ENCODE measurements around the gene FLRT3. TPM values are rescaled to one million over a fixed set of nuclear protein-coding genes. Genes with fewer than 3 reads are reported as not detected.

The FLRT3 gene
- total RNA-seq, 1 donor from 2014 or later: 3.3 TPM

- peak; percentile 78 for DNase-seq (ENCODE audit: low read depth)
- H3K4me3 ChIP-seq (ENCODE audit: low read depth, low read length): no peak overlapping the region
- H3K27me3 ChIP-seq (ENCODE audit: control insufficient read depth, insufficient read depth, low read length): no peaks in the 10 kb centered on the region
- no peak for TF ChIP-seq CTCF (IDR thresholded peaks at IDR 0.05; ENCODE audit: insufficient read depth, low read length, poor library complexity, severe bottlenecking)
- H3K36me3 ChIP-seq (ENCODE audit: control insufficient read depth, insufficient read depth, low read length): no peaks in the 10 kb centered on the region
Observed at GRCh38 chr20:14288341-14289330, 48.8 kb downstream of the FLRT3 start.

- no peak for DNase-seq (ENCODE audit: low read depth)
- Histone ChIP-seq H3K4me3 (ENCODE audit: low read depth, low read length) (no peak overlapping the region), H3K27me3 (ENCODE audit: control insufficient read depth, insufficient read depth, low read length) (no peaks in the 10 kb centered on the region), H3K36me3 (ENCODE audit: control insufficient read depth, insufficient read depth, low read length) (no peaks in the 10 kb centered on the region)
- TF ChIP-seq CTCF (IDR thresholded peaks at IDR 0.05; ENCODE audit: insufficient read depth, low read length, poor library complexity, severe bottlenecking): no peak
Observed at GRCh38 chr20:14284443-14284842, 53.0 kb downstream of the FLRT3 start.

- DNase-seq (ENCODE audit: low read depth): no peak
- no peaks in the 10 kb centered on the region for H3K27me3 ChIP-seq (ENCODE audit: control insufficient read depth, insufficient read depth, low read length)
- TF ChIP-seq CTCF (IDR thresholded peaks at IDR 0.05; ENCODE audit: insufficient read depth, low read length, poor library complexity, severe bottlenecking): no peak
- H3K4me3 ChIP-seq (ENCODE audit: low read depth, low read length): no peak overlapping the region
- no peaks in the 10 kb centered on the region for H3K36me3 ChIP-seq (ENCODE audit: control insufficient read depth, insufficient read depth, low read length)
Observed at GRCh38 chr20:14282140-14282539, 55.3 kb downstream of the FLRT3 start.

Measured in kidney epithelial cell (primary cell).